ENCODE measurements around the gene PLIN4.

Gene PLIN4

GRCh38 chr19:4511300-4512054, 6.8 kb downstream of the PLIN4 start:
- TF ChIP-seq, protein P1, sequence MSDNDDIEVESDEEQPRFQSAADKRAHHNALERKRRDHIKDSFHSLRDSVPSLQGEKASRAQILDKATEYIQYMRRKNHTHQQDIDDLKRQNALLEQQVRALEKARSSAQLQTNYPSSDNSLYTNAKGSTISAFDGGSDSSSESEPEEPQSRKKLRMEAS (IDR thresholded peaks at IDR 0.05; ENCODE audit: low read depth, low read length), result no peak
- TF ChIP-seq CTCF (IDR thresholded peaks at IDR 0.05; ENCODE audit: low read depth, low read length) (no peak), POLR2A (IDR thresholded peaks at IDR 0.05; ENCODE audit: extremely low read depth, insufficient read length) (no peak), MYC (IDR thresholded peaks at IDR 0.05; ENCODE audit: low read depth, low read length) (no peak)
- no peak for DNase-seq (ENCODE audit: low read depth)
- H3K4me3 ChIP-seq (ENCODE audit: low read depth, low read length), result no peak overlapping the region

- TF ChIP-seq, protein P1 (IDR thresholded peaks at IDR 0.05; ENCODE audit: low read depth, low read length), result no peak
- no peak for TF ChIP-seq POLR2A (IDR thresholded peaks at IDR 0.05; ENCODE audit: extremely low read depth, insufficient read length)
- TF ChIP-seq CTCF (IDR thresholded peaks at IDR 0.05; ENCODE audit: low read depth, low read length), result no peak
- TF ChIP-seq MYC (IDR thresholded peaks at IDR 0.05; ENCODE audit: low read depth, low read length), result no peak
- no peak for DNase-seq (ENCODE audit: low read depth)
- no peak overlapping the region for H3K4me3 ChIP-seq (ENCODE audit: low read depth, low read length)
These were observed 7.6 kb downstream of the PLIN4 start for GRCh38 chr19:4510435-4511255.

GRCh38 chr19:4508698-4509097, 9.6 kb downstream of the PLIN4 start:
- DNase-seq (ENCODE audit: low read depth), result no peak
- TF ChIP-seq MYC (IDR thresholded peaks at IDR 0.05; ENCODE audit: low read depth, low read length) (no peak), CTCF (IDR thresholded peaks at IDR 0.05; ENCODE audit: low read depth, low read length) (no peak), POLR2A (IDR thresholded peaks at IDR 0.05; ENCODE audit: extremely low read depth, insufficient read length) (no peak)
- TF ChIP-seq, protein P1 (IDR thresholded peaks at IDR 0.05; ENCODE audit: low read depth, low read length), result no peak
- no peak overlapping the region for H3K4me3 ChIP-seq (ENCODE audit: low read depth, low read length)

DNA sequence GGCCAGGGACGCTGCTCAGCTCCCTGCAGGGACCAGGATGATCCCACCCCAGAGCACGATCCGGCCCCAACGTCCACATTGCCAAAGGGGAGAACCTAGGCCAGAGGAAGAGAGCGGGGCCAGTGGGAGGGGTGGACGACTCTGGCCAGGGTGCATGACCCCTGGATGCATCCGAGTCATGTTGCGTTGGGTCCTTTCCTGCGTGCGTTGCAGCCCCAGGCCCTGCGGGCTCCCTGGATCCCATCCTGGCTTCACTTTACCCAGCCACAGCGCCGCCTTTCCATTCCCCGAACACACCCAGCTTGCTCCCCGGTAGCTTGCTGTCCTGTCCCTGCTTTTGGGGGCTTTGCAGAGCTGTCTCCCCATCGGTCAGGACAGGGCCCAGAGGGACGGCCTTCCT, 10.5 kb downstream of the PLIN4 start:
- H3K4me3 ChIP-seq (ENCODE audit: low read depth, low read length), result no peak overlapping the region
- no peak for TF ChIP-seq POLR2A (IDR thresholded peaks at IDR 0.05; ENCODE audit: extremely low read depth, insufficient read length)
- TF ChIP-seq MYC (IDR thresholded peaks at IDR 0.05; ENCODE audit: low read depth, low read length), result no peak
- TF ChIP-seq, protein P1 (IDR thresholded peaks at IDR 0.05; ENCODE audit: low read depth, low read length), result no peak
- TF ChIP-seq CTCF (IDR thresholded peaks at IDR 0.05; ENCODE audit: low read depth, low read length), result no peak
- DNase-seq (ENCODE audit: low read depth), result no peak

- DNase-seq (ENCODE audit: low read depth), result no peak
- no peak for TF ChIP-seq POLR2A (IDR thresholded peaks at IDR 0.05; ENCODE audit: extremely low read depth, insufficient read length)
- no peak for TF ChIP-seq CTCF (IDR thresholded peaks at IDR 0.05; ENCODE audit: low read depth, low read length)
- TF ChIP-seq MYC (IDR thresholded peaks at IDR 0.05; ENCODE audit: low read depth, low read length), result no peak
- TF ChIP-seq, protein P1 (IDR thresholded peaks at IDR 0.05; ENCODE audit: low read depth, low read length), result no peak
- no peak overlapping the region for H3K4me3 ChIP-seq (ENCODE audit: low read depth, low read length)
These were observed 11.2 kb downstream of the PLIN4 start for GRCh38 chr19:4507150-4507452.
